ENCODE measurements around the gene MDM2.
A peak's percentile ranks its signal among the peaks of the same experiment; 100 is the strongest.

The MDM2 gene

DNA sequence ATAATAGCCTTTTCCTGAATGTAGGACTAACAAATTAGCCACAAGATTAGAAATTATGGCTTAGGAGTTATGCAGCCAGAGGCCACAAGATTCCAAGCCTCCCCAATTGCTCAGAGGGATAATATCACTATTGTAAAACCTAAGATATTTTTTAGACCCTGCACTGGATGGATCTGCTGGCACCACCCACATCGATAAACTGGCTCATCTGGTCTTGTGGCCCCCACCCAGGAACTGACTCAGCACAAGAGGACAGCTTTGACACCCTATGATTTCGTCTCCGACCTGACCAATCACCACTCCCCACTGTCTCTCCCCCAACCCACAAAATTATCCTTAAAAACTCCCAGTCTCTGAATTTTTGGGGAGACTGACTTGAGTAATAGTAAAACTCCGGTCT is 70.3 kb downstream of the MDM2 start:
- no peak overlapping the region for H3K4me3 ChIP-seq (ENCODE audit: low read depth, low read length)
- TF ChIP-seq, protein P1, sequence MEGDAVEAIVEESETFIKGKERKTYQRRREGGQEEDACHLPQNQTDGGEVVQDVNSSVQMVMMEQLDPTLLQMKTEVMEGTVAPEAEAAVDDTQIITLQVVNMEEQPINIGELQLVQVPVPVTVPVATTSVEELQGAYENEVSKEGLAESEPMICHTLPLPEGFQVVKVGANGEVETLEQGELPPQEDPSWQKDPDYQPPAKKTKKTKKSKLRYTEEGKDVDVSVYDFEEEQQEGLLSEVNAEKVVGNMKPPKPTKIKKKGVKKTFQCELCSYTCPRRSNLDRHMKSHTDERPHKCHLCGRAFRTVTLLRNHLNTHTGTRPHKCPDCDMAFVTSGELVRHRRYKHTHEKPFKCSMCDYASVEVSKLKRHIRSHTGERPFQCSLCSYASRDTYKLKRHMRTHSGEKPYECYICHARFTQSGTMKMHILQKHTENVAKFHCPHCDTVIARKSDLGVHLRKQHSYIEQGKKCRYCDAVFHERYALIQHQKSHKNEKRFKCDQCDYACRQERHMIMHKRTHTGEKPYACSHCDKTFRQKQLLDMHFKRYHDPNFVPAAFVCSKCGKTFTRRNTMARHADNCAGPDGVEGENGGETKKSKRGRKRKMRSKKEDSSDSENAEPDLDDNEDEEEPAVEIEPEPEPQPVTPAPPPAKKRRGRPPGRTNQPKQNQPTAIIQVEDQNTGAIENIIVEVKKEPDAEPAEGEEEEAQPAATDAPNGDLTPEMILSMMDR (IDR thresholded peaks at IDR 0.05; ENCODE audit: control insufficient read depth, extremely low read depth, insufficient read depth) = no peak
- DNase-seq (ENCODE audit: low read depth) = no peak

DNA sequence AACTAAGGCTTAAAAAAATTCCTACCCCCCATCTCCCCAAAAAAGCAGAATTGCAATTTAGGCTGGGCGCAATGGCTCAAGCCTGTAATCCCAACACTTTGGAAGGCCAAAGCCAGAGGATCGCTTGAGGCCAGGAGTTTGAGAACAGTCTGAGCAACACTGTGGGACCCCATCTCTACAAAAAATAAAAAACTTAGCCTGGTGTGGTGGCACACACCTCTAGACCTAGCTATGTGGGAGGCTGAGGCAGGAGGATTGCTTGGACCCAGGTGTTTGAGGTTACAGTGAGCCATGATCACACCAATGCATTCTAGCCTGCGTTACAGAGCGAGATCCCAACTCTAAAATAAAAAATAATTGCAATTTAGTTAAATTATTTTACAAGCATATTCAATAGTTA is 70.9 kb downstream of the MDM2 start:
- H3K4me3 ChIP-seq (ENCODE audit: low read depth, low read length) = no peak overlapping the region
- TF ChIP-seq, protein P1 (IDR thresholded peaks at IDR 0.05; ENCODE audit: control insufficient read depth, extremely low read depth, insufficient read depth) = no peak
- DNase-seq (ENCODE audit: low read depth) = no peak

DNA sequence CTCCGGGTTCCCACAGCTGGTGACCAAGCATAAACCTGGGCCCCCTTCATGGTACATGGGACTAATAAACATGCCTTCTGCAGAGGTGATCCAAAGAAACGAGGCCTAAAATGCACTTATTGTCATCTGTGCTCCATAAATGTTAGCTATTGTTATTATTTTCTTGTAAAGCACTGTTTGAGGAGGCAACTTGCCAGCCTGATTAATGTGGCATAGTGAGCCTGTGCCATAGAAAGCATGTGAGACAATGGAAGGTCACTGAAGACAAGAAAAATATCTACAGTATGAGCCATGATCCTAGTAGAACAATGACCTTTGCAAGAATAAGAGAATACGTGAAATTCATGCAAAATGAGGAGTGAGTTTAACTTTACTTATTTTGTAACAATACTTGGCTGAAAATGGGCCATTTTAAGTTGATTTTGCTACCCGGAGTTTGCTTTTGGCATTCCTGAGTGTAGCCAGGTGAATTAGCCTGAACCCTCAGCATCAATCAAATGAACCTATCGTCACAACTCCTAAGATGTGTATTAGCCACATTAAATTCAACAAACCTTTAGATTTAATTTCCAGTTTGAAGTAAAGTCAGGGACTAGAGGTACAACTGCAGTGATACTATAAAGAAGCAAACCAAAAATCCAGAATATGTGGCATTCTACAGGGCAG is 72.8 kb downstream of the MDM2 start:
- no peak overlapping the region for H3K4me3 ChIP-seq (ENCODE audit: low read depth, low read length)
- TF ChIP-seq, protein P1 (IDR thresholded peaks at IDR 0.05; ENCODE audit: control insufficient read depth, extremely low read depth, insufficient read depth) = no peak
- DNase-seq (ENCODE audit: low read depth) = peak; percentile 75

DNA sequence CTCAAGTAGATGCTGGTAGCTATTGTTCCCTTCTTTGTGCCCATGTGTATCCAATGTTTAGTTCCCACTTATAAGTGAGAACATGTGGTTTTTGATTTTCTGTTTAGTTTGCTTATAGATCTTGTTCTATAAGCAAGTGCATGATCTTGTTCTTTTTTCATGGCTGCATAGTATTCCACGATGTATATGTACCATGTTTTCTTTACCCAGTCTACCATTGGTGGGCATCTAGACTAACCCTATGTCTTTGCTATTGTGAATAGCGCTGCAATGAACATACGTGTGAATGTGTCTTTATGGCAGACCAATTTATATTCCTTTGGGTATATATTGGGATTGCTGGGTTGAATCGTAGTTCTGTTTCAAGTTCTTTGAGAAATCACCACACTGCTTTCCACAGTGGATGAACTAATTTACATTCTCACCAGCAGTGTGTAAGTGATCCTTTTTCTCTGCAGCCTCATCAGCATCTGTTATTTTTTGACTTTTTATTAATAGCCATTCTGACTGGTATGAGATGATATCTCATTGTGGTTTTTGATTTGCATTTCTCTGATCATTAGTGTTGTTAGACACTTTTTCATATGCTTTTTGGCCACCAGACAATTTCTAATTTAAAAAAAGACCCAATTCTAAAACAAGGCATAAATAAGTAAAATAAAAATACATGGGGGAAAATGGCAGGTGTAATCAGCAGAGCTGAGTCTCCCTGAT is 74.4 kb downstream of the MDM2 start:
- TF ChIP-seq, protein P1 (IDR thresholded peaks at IDR 0.05; ENCODE audit: control insufficient read depth, extremely low read depth, insufficient read depth) = no peak
- DNase-seq (ENCODE audit: low read depth) = no peak
- no peak overlapping the region for H3K4me3 ChIP-seq (ENCODE audit: low read depth, low read length)

DNA sequence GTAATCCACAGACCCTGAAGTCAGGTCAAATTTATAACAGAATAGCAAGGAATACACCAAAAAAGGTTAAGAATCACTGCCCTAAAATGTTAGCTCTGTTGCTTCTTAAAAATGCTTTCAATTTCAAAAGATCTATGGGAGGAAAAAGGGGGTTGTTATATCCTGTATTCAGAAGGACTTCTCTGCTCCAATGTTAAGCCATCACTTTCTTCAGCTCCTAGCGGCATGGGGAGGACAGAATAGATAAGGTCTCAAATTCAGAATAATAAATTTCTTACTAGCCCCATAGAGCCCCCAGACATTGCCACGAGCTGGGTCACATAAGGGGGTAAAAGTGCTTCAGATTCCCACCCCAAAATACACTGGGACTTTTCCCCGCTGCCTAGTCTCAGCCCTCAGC is 75.2 kb downstream of the MDM2 start:
- H3K4me3 ChIP-seq (ENCODE audit: low read depth, low read length) = no peak overlapping the region
- TF ChIP-seq, protein P1 (IDR thresholded peaks at IDR 0.05; ENCODE audit: control insufficient read depth, extremely low read depth, insufficient read depth) = no peak
- DNase-seq (ENCODE audit: low read depth) = no peak

DNA sequence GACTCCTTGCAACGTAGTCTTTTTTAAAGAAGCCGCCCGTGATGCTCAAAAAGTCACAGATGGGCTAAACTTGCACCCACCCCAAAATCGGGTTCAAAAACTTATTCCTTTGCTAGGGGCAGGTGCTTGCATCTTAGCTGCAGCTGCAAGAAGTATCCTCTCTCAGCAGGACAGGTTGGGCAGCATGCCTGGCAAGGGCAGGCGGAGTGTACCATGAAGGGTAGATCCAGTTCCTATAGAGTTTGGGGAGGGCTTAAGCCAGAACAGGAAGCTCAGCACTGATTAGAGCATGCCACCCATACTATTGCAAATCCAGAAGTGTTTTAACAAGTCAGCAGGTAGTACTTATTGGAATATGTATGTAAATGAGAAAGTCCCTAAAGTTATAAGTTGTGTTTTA is 76.3 kb downstream of the MDM2 start:
- TF ChIP-seq, protein P1 (IDR thresholded peaks at IDR 0.05; ENCODE audit: control insufficient read depth, extremely low read depth, insufficient read depth) = no peak
- H3K4me3 ChIP-seq (ENCODE audit: low read depth, low read length) = no peak overlapping the region
- DNase-seq (ENCODE audit: low read depth) = peak; percentile 52

Data from LNCaP clone FGC (cell line).